SK-MEL-5 (cell line): ENCODE measurements around the gene CLTC. TPM values are rescaled to one million over a fixed set of nuclear protein-coding genes. Genes with fewer than 3 reads are reported as not detected.

Experiments used
- DNase-seq: peaks from one replicate; pipeline ENCODE4 v3.0.0-alpha.2; 2016; ENCODE audit warnings: low read depth, low spot score
- in situ Hi-C: cut with HindIII; loops from 2 replicates; pipeline ENCODE4 v1.10.0; 2016; ENCODE audit warnings: low sequenced_read_pairs, high pct_unique_total_duplicates, low pct_unique_long_range_greater_than_20kb
- total RNA-seq: library from RNA; depleted of rRNA; stranded (reverse); fragments of >200 nt; shearing (Covaris generic); gene quantifications from 2 replicates; pipeline ENCODE4 v1.2.3, GENCODE V29; 2014

CLTC gene
- total RNA-seq, 1 experiment from 2014 or later = 471 TPM

- no peak for DNase-seq
- in situ Hi-C loops = no loop called here
Measured at GRCh38 chr17:59699786-59700185, 80.1 kb downstream of the CLTC start.

GRCh38 chr17:59702304-59702703 is 82.6 kb downstream of the CLTC start:
- no peak for DNase-seq
- in situ Hi-C loops = no loop called here

- DNase-seq = peak; percentile 100
- in situ Hi-C loops = no loop called here
Measured at GRCh38 chr17:59707149-59707970, 87.7 kb downstream of the CLTC start, which contains the start of the genes PTRH2 and VMP1. TSS of gene PTRH2 (minus strand) at chr17:59707430. CDS start at chr17:59697978, 9,452 bp downstream. TSS of gene VMP1 (plus strand) at chr17:59707654. CDS start at chr17:59731447, 23,793 bp downstream.

GRCh38 chr17:59707971-59708430 is 88.3 kb downstream of the CLTC start:
- in situ Hi-C loops = no loop called here
- peak; percentile 55 for DNase-seq

DNA sequence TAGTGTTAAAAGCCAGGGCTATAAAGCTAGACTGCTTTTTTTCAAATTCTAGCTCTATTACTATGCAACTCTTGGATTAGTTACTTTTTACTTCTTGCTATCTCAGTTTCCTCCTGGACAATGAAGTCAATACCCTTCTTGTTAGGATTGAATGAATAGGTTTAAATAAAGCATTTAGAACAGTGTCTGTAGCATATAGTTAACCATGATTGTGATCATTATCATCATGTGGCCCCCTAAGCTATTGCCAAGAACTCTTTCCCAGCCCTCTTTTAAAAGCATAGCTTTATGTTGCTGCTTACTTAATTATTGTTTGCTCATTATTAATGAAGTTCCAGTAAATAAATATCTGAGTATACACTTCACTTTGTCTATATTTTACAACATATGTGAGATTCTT is 92.2 kb downstream of the CLTC start:
- in situ Hi-C loops = no loop called here
- peak; percentile 82 for DNase-seq

DNA sequence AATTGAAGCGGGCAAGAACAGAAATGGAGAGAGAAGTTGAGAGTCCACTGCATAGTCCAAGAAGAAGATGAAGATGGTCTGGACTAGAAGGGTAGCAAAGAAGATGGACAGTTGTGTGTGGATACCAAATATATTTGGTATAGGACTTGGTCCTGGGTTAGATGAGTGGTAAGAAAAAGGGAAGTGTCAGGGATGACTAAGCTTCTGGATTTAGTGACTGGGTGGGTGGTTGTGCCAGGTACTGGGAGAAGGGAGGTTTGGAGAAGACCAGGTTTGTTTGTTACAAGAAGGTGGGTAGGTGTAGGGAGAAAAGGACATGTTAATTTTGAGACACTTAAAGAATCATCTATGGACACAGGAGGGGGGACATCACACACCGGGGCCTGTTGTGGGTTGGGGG is 93.2 kb downstream of the CLTC start:
- in situ Hi-C loops = no loop called here
- DNase-seq = no peak

GRCh38 chr17:59714255-59714654 is 94.6 kb downstream of the CLTC start:
- no peak for DNase-seq
- in situ Hi-C loops = no loop called here

DNA sequence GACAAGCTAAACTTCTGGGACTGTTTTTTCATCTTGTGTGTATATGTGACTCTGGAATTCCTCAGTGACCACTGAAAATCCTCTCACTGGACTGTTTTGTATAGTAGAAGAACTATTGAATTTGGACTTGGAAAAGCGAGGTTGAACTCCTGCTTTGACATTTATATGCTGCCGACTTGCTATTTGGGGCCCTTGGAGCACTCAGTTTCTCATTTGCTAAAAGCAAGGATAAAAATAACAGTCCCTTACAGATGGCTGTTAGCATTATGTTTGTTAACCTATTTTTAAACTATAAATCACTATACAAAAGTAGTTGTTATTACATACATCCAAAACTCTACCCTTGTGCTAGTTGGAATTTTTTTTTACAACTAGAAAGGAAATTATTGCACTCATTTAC is 96.7 kb downstream of the CLTC start:
- in situ Hi-C loops = no loop called here
- no peak for DNase-seq

GRCh38 chr17:59719526-59719925 is 99.8 kb downstream of the CLTC start:
- in situ Hi-C loops = no loop called here
- DNase-seq = peak; percentile 78

DNA sequence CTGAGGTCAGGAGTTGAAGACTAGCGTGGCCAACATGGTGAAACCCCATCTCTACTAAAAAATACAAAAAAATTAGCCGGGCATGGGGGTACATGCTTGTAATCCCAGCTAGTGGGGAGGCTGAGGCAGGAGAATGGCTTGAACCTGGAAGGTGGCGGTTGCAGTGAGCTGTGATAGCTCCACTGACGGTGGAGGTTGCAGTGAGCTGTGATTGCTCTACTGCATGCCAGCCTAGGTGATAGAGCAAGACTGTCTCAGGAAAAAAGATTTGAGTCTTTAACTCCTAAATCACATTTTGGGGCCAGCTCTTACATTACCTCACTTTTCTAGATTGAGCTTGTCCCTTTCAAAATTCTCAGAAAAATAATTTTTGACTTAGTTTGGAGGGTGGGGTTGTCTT is 102.9 kb downstream of the CLTC start:
- DNase-seq = no peak
- in situ Hi-C loops = no loop called here

GRCh38 chr17:59723041-59723440 is 103.3 kb downstream of the CLTC start:
- in situ Hi-C loops = no loop called here
- no peak for DNase-seq

- no peak for DNase-seq
- in situ Hi-C loops = no loop called here
Measured at GRCh38 chr17:59723607-59724006, 103.9 kb downstream of the CLTC start.

- in situ Hi-C loops = loop anchor here (25.0 kb wide), 1 partner anchor 312 kb away; no protein-coding TSS in a partner anchor
Measured at GRCh38 chr17:59725691-59726090, 106.0 kb downstream of the CLTC start.

GRCh38 chr17:59727817-59728533 is 108.3 kb downstream of the CLTC start:
- no peak for DNase-seq
- in situ Hi-C loops = loop anchor here (25.0 kb wide), 1 partner anchor 309 kb away; no protein-coding TSS in a partner anchor

More at GRCh38 chr17:59725691-59726090, 106.0 kb downstream of the CLTC start:
- no peak for DNase-seq

DNA sequence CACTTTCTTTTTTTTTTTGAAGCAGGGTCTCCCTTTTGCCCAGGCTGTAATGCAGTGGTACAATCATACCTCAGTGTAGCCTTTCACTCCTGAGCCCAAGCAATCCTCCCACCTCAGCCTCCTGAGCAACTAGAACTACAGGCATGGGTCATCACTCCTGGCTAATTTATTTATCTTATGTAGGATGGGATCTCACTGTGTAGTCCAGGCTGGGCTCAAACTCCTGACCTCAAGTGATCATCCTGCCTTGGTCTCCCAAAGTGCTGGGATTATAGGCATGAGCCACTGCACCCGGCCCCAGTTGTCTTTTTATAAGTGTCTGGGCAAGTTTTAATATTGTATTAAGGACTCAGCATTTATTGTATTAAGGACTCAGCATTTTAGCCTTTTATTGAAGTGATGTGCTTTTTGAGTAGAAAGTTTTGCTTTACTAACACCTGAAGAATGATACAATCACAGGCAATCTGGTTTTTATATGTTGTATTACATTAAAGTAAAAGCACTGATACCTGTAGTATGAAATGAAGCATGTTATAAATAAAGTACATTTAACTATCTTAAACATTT is 110.7 kb downstream of the CLTC start:
- in situ Hi-C loops = loop anchor here (25.0 kb wide), 1 partner anchor 307 kb away; no protein-coding TSS in a partner anchor

GRCh38 chr17:59733697-59734096 is 114.0 kb downstream of the CLTC start:
- no peak for DNase-seq
- in situ Hi-C loops = loop anchor here (25.0 kb wide), 1 partner anchor 304 kb away; no protein-coding TSS in a partner anchor

More for the DNA sequence above, 110.7 kb downstream of the CLTC start:
- no peak for DNase-seq

- in situ Hi-C loops = loop anchor here (25.0 kb wide), 1 partner anchor 303 kb away; no protein-coding TSS in a partner anchor
Measured at GRCh38 chr17:59734226-59734625, 114.5 kb downstream of the CLTC start.

GRCh38 chr17:59737324-59737723 is 117.6 kb downstream of the CLTC start:
- DNase-seq = no peak
- in situ Hi-C loops = loop anchor here (25.0 kb wide), 1 partner anchor 300 kb away; no protein-coding TSS in a partner anchor

More at GRCh38 chr17:59734226-59734625, 114.5 kb downstream of the CLTC start:
- DNase-seq = no peak
